Hepatocyte (in vitro differentiated cells): Measurements from ENCODE around the gene SNX2.

Source experiments
- CTCF ChIP-seq: fragments of 200-600 bp; sonication (generic); IDR thresholded peaks from 2 replicates; pipeline ENCODE4 v1.5.1; 2016; ENCODE audit warnings: antibody characterized with exemption, mild to moderate bottlenecking; ENCODE audit not compliant: poor library complexity
- EZH2 ChIP-seq: fragments of 200-600 bp; sonication (generic); IDR thresholded peaks from 2 replicates; pipeline ENCODE4 v1.6.1; 2016; ENCODE audit warnings: antibody characterized with exemption, mild to moderate bottlenecking, borderline replicate concordance
- EZH2phosphoT487 ChIP-seq: fragments of 200-600 bp; sonication (generic); IDR thresholded peaks from one replicate; pipeline ENCODE4 v1.6.1; 2018; ENCODE audit warnings: antibody characterized with exemption, mild to moderate bottlenecking, low read depth, moderate library complexity; ENCODE audit not compliant: unreplicated experiment, severe bottlenecking

GRCh38 chr5:122835681-122836080 lies 60.8 kb downstream of the SNX2 start:
- TF ChIP-seq CTCF (no peak), EZH2phosphoT487 (no peak), EZH2 (no peak)
